Liver (tissue), 9 donors: ENCODE data around the gene SPAG17. TPM values are rescaled to one million over a fixed set of nuclear protein-coding genes. Genes with fewer than 3 reads are reported as not detected.

Experiments used
- DNase-seq: peaks from one replicate; pipeline ENCODE4 v3.0.0-alpha.2; 2017; ENCODE audit warnings: low spot score
- H3K27ac ChIP-seq, 2 donors: one replicate each; pipeline ENCODE4 v1.7.0; 2013; ENCODE audit warnings: inconsistent platforms in 2 of 2, low read length in 2 of 2, control low read depth in 1 of 2, low read depth in 1 of 2, mild to moderate bottlenecking in 1 of 2
- H3K27me3 ChIP-seq, 4 donors: one replicate each; pipeline versions ENCODE4 v1.6.1 to v1.7.0; 2013; ENCODE audit warnings: low read length in 3 of 4, inconsistent platforms in 1 of 4, mild to moderate bottlenecking in 1 of 4, moderate library complexity in 1 of 4; ENCODE audit not compliant: control insufficient read depth in 4 of 4, insufficient read depth in 4 of 4
- H3K36me3 ChIP-seq, 4 donors: one replicate each; pipeline versions ENCODE4 v1.6.1 to v1.7.0; 2013; ENCODE audit warnings: low read length in 3 of 4, mild to moderate bottlenecking in 3 of 4, low read depth in 1 of 4, moderate library complexity in 1 of 4; ENCODE audit not compliant: control insufficient read depth in 4 of 4, insufficient read depth in 3 of 4
- H3K4me1 ChIP-seq, 4 donors: one replicate each; pipeline versions ENCODE4 v1.6.1 to v1.7.0; 2013; ENCODE audit warnings: low read length in 3 of 4, mild to moderate bottlenecking in 3 of 4, moderate library complexity in 1 of 4; ENCODE audit not compliant: control insufficient read depth in 4 of 4, insufficient read depth in 4 of 4
- H3K4me3 ChIP-seq, 3 donors: one replicate each; pipeline versions ENCODE4 v1.6.1 to v1.7.0; 2013; ENCODE audit warnings: low read length in 3 of 3, control low read depth in 1 of 3, low read depth in 1 of 3, mild to moderate bottlenecking in 1 of 3
- H3K9ac ChIP-seq, 2 donors: one replicate each; pipeline ENCODE4 v1.7.0; 2013; ENCODE audit warnings: low read length in 2 of 2, mild to moderate bottlenecking in 2 of 2, moderate library complexity in 2 of 2, control low read depth in 1 of 2, low read depth in 1 of 2
- H3K9me3 ChIP-seq, 4 donors: one replicate each; pipeline versions ENCODE4 v1.6.1 to v1.7.0; 2013; ENCODE audit warnings: low read length in 3 of 4; ENCODE audit not compliant: control insufficient read depth in 4 of 4
- ATF3 ChIP-seq: IDR thresholded peaks from 2 replicates; pipeline ENCODE4 v1.6.1; 2016; ENCODE audit warnings: antibody characterized with exemption
- CTCF ChIP-seq: fragments of 150-350 bp; IDR thresholded peaks from 2 replicates; pipeline ENCODE4 v1.5.1; 2017; ENCODE audit warnings: improper control_type of control experiment, low read depth, low read length; ENCODE audit not compliant: missing input control
- EGR1 ChIP-seq, 2 donors: IDR thresholded peaks; 2 replicates each; pipeline ENCODE4 v1.6.1; 2016 to 2018; ENCODE audit warnings: antibody characterized with exemption in 2 of 2, low read depth in 2 of 2
- FOXA1 ChIP-seq: IDR thresholded peaks from 2 replicates; pipeline ENCODE4 v1.6.1; 2016; ENCODE audit warnings: antibody characterized with exemption
- FOXA2 ChIP-seq: IDR thresholded peaks from 2 replicates; pipeline ENCODE4 v1.6.1; 2016; ENCODE audit warnings: antibody characterized with exemption
- GABPA ChIP-seq, 2 donors: IDR thresholded peaks in 1 of 2; conservative IDR thresholded peaks in 1 of 2; 2 replicates each; pipeline ENCODE4 v1.6.1; 2016; ENCODE audit warnings: antibody characterized with exemption in 2 of 2, mild to moderate bottlenecking in 1 of 2, moderate library complexity in 1 of 2
- HNF4A ChIP-seq, 2 donors: conservative IDR thresholded peaks; 2 replicates each; pipeline ENCODE4 v1.6.1; 2016; ENCODE audit warnings: antibody characterized with exemption in 2 of 2, mild to moderate bottlenecking in 2 of 2
- HNF4G ChIP-seq: IDR thresholded peaks from 2 replicates; pipeline ENCODE4 v1.6.1; 2016; ENCODE audit warnings: antibody characterized with exemption
- JUND ChIP-seq, 2 donors: IDR thresholded peaks; 2 replicates each; pipeline ENCODE4 v1.6.1; 2016; ENCODE audit warnings: antibody characterized with exemption in 2 of 2
- MAX ChIP-seq: IDR thresholded peaks from 2 replicates; pipeline ENCODE4 v1.6.1; 2016; ENCODE audit warnings: antibody characterized with exemption
- NR2F2 ChIP-seq: IDR thresholded peaks from 2 replicates; pipeline ENCODE4 v1.6.1; 2016; ENCODE audit warnings: antibody characterized with exemption
- RAD21 ChIP-seq, 2 donors: IDR thresholded peaks; 2 replicates each; pipeline ENCODE4 v1.6.1; 2016; ENCODE audit warnings: antibody characterized with exemption in 2 of 2, mild to moderate bottlenecking in 2 of 2
- REST ChIP-seq: IDR thresholded peaks from 2 replicates; pipeline ENCODE4 v1.6.1; 2016; ENCODE audit warnings: antibody characterized with exemption, mild to moderate bottlenecking
- RXRA ChIP-seq, 2 donors: IDR thresholded peaks; 2 replicates each; pipeline ENCODE4 v1.6.1; 2017 to 2018; ENCODE audit warnings: antibody characterized with exemption in 2 of 2, mild to moderate bottlenecking in 1 of 2
- SP1 ChIP-seq: IDR thresholded peaks from 2 replicates; pipeline ENCODE4 v1.6.1; 2018; ENCODE audit warnings: antibody characterized with exemption, mild to moderate bottlenecking
- TAF1 ChIP-seq: conservative IDR thresholded peaks from 2 replicates; pipeline ENCODE4 v1.6.1; 2016; ENCODE audit warnings: antibody characterized with exemption, mild to moderate bottlenecking
- YY1 ChIP-seq: IDR thresholded peaks from 2 replicates; pipeline ENCODE4 v1.6.1; 2016; ENCODE audit warnings: antibody characterized with exemption, mild to moderate bottlenecking
- ZBTB33 ChIP-seq: IDR thresholded peaks from 2 replicates; pipeline ENCODE4 v1.6.1; 2016; ENCODE audit warnings: antibody characterized with exemption
- WGBS: extraction: QIAGEN DNeasy Blood & Tissue Kit; methylation state at CpG from one replicate; pipeline ENCODE4 v1.1.7; 2013; 5-methylcytosine and 5-hydroxymethylcytosine counted together
- polyA plus RNA-seq, 2 donors: library from polyadenylated mRNA; stranded (reverse) in 1 of 2; unstranded in 1 of 2; fragments of 200-250 nt in 1 of 2; fragments of >200 nt in 1 of 2; fragmentation: Nextera tagmentation in 1 of 2; extraction: Ambion mirVana in 1 of 2; gene quantifications; one replicate each; pipeline versions ENCODE4 v1.2.1 to v1.2.3, GENCODE V29; 2013 to 2015
- total RNA-seq, 2 donors: library from RNA; depleted of rRNA; stranded (reverse); fragments of >200 nt; gene quantifications; one replicate each; pipeline ENCODE4 v1.2.3, GENCODE V29; 2014
- donor health status: healthy.
- donor health status: healthy.
- donor health status: healthy.
- donor health status: healthy.
- donor health status: healthy.

Gene SPAG17
- total and polyA plus RNA-seq, 4 donors = 0.17 to 0.75 TPM; not detected in 2

- no peak for DNase-seq
- Histone ChIP-seq H3K9ac (no peak overlapping the region), H3K4me1 (no peaks in the 10 kb centered on the region), H3K36me3 (no peaks in the 10 kb centered on the region), H3K4me3 (no peak overlapping the region), H3K27ac (no peak overlapping the region), H3K9me3 (no peaks in the 10 kb centered on the region), H3K27me3 (no peaks in the 10 kb centered on the region)
- TF ChIP-seq ZBTB33 (no peak), FOXA2 (no peak), RAD21 (IDR thresholded peaks at IDR 0.05) (no peak), HNF4G (no peak), NR2F2 (no peak), YY1 (no peak), MAX (no peak), FOXA1 (no peak), EGR1 (IDR thresholded peaks at IDR 0.05; ENCODE audit: low read depth in 2 of 2) (no peak), TAF1 (no peak), HNF4A (conservative IDR thresholded peaks at IDR 0.05) (no peak), RXRA (IDR thresholded peaks at IDR 0.05) (no peak), ATF3 (no peak), SP1 (no peak), REST (no peak), GABPA (IDR thresholded peaks at IDR 0.05 in 1 of 2, conservative IDR thresholded peaks at IDR 0.05 in 1 of 2) (no peak), CTCF (no peak), JUND (IDR thresholded peaks at IDR 0.05) (no peak)
- WGBS = 85% methylated on average over 2 of the region's 2 CpGs
Measured at GRCh38 chr1:118007391-118007790, 177.6 kb downstream of the SPAG17 start.
